ENCODE results near the gene ICAM5. TPM values are rescaled to one million over a fixed set of nuclear protein-coding genes. Genes with fewer than 3 reads are reported as not detected.

Gene ICAM5
- total and polyA plus RNA-seq, 4 donors, result 1.4 to 3.7 (median 2.5) TPM

GRCh38 chr19:10299545-10300458 is 10.1 kb downstream of the ICAM5 start:
- no peak overlapping the region for H3K4me3 ChIP-seq (ENCODE audit: low read depth, low read length)
- H3K27me3 ChIP-seq (ENCODE audit: control insufficient read depth, insufficient read depth, low read length), result peaks cover 42% of the 10 kb centered on the region
- WGBS (ENCODE audit: insufficient coverage), result 60% methylated on average over 10 of the region's 14 CpGs
- no peak for DNase-seq (ENCODE audit: low read depth in 4 of 6, low spot score in 6 of 6)
- no peaks in the 10 kb centered on the region for H3K9me3 ChIP-seq (ENCODE audit: control insufficient read depth, insufficient read depth, low read length)
- peaks cover 16% of the 10 kb centered on the region for H3K4me1 ChIP-seq (ENCODE audit: control insufficient read depth, insufficient read depth, low read length)
- peaks cover 6% of the 10 kb centered on the region for H3K36me3 ChIP-seq (ENCODE audit: control insufficient read depth, insufficient read depth, low read length)
- H3K27ac ChIP-seq (ENCODE audit: low read depth, low read length), result no peak overlapping the region

GRCh38 chr19:10305139-10305806 is 15.5 kb downstream of the ICAM5 start:
- Histone ChIP-seq H3K36me3 (ENCODE audit: control insufficient read depth, insufficient read depth, low read length) (peaks cover 45% of the 10 kb centered on the region), H3K9me3 (ENCODE audit: control insufficient read depth, insufficient read depth, low read length) (no peaks in the 10 kb centered on the region), H3K4me3 (ENCODE audit: low read depth, low read length) (no peak overlapping the region), H3K27ac (ENCODE audit: low read depth, low read length) (no peak overlapping the region), H3K4me1 (ENCODE audit: control insufficient read depth, insufficient read depth, low read length) (no peaks in the 10 kb centered on the region), H3K27me3 (ENCODE audit: control insufficient read depth, insufficient read depth, low read length) (peaks cover 5% of the 10 kb centered on the region)
- WGBS (ENCODE audit: insufficient coverage), result 86% methylated on average over 17 of the region's 17 CpGs
- DNase-seq (ENCODE audit: low read depth in 4 of 6, low spot score in 6 of 6), result no peak

- Histone ChIP-seq H3K36me3 (ENCODE audit: control insufficient read depth, insufficient read depth, low read length) (peaks cover 55% of the 10 kb centered on the region), H3K9me3 (ENCODE audit: control insufficient read depth, insufficient read depth, low read length) (no peaks in the 10 kb centered on the region), H3K27ac (ENCODE audit: low read depth, low read length) (no peak overlapping the region), H3K4me3 (ENCODE audit: low read depth, low read length) (no peak overlapping the region), H3K4me1 (ENCODE audit: control insufficient read depth, insufficient read depth, low read length) (no peaks in the 10 kb centered on the region), H3K27me3 (ENCODE audit: control insufficient read depth, insufficient read depth, low read length) (peaks cover 2% of the 10 kb centered on the region)
- DNase-seq (ENCODE audit: low read depth in 4 of 6, low spot score in 6 of 6), result no peak
- no CpG with 5 or more reads among the region's 5 CpGs for WGBS (ENCODE audit: insufficient coverage)
These were observed 16.6 kb downstream of the ICAM5 start for GRCh38 chr19:10306327-10306726.

GRCh38 chr19:10309423-10309822 is 19.7 kb downstream of the ICAM5 start, which contains the start of gene ZGLP1:
ZGLP1 (minus strand) TSS chr19:10309815.
- no peak within 1 kb of the TSS for H3K27ac ChIP-seq (ENCODE audit: low read depth, low read length)
- H3K4me3 ChIP-seq (ENCODE audit: low read depth, low read length), result no peak within 1 kb of the TSS
- no peaks in the 10 kb centered on the region for H3K27me3 ChIP-seq (ENCODE audit: control insufficient read depth, insufficient read depth, low read length)
- H3K4me1 ChIP-seq (ENCODE audit: control insufficient read depth, insufficient read depth, low read length), result no peaks in the 10 kb centered on the region
- 94% methylated on average over 18 of the region's 24 CpGs for WGBS (ENCODE audit: insufficient coverage)
- H3K9me3 ChIP-seq (ENCODE audit: control insufficient read depth, insufficient read depth, low read length), result no peaks in the 10 kb centered on the region
- H3K36me3 ChIP-seq (ENCODE audit: control insufficient read depth, insufficient read depth, low read length), result peaks cover 54% of the 10 kb centered on the region
- DNase-seq (ENCODE audit: low read depth in 4 of 6, low spot score in 6 of 6), result no peak

- under 1% methylated on average over 51 of the region's 55 CpGs for WGBS (ENCODE audit: insufficient coverage)
- H3K4me1 ChIP-seq (ENCODE audit: control insufficient read depth, insufficient read depth, low read length), result peaks cover 14% of the 10 kb centered on the region
These were observed 25.8 kb downstream of the ICAM5 start, which contains the start of gene FDX2 for GRCh38 chr19:10315335-10316214. FDX2 (minus strand) TSS chr19:10316015; CDS start chr19:10315996, 19 bp downstream.

GRCh38 chr19:10316229-10317044 is 26.7 kb downstream of the ICAM5 start:
- Histone ChIP-seq H3K27me3 (ENCODE audit: control insufficient read depth, insufficient read depth, low read length) (no peaks in the 10 kb centered on the region), H3K36me3 (ENCODE audit: control insufficient read depth, insufficient read depth, low read length) (peaks cover 54% of the 10 kb centered on the region), H3K4me1 (ENCODE audit: control insufficient read depth, insufficient read depth, low read length) (peaks cover 14% of the 10 kb centered on the region), H3K9me3 (ENCODE audit: control insufficient read depth, insufficient read depth, low read length) (no peaks in the 10 kb centered on the region), H3K4me3 (ENCODE audit: low read depth, low read length) (no peak overlapping the region), H3K27ac (ENCODE audit: low read depth, low read length) (no peak overlapping the region)
- DNase-seq (ENCODE audit: low read depth in 4 of 6, low spot score in 6 of 6), result no peak
- WGBS (ENCODE audit: insufficient coverage), result 58% methylated on average over 12 of the region's 19 CpGs

More at GRCh38 chr19:10315335-10316214, 25.8 kb downstream of the ICAM5 start, which contains the start of gene FDX2:
- Histone ChIP-seq H3K9me3 (ENCODE audit: control insufficient read depth, insufficient read depth, low read length) (no peaks in the 10 kb centered on the region), H3K4me3 (ENCODE audit: low read depth, low read length) (peak within 1 kb of the TSS; percentile 79), H3K27me3 (ENCODE audit: control insufficient read depth, insufficient read depth, low read length) (no peaks in the 10 kb centered on the region), H3K36me3 (ENCODE audit: control insufficient read depth, insufficient read depth, low read length) (peaks cover 53% of the 10 kb centered on the region), H3K27ac (ENCODE audit: low read depth, low read length) (no peak within 1 kb of the TSS)
- peak; percentile 59 to 97 (median 84) for DNase-seq (ENCODE audit: low read depth in 4 of 6, low spot score in 6 of 6)

- H3K36me3 ChIP-seq (ENCODE audit: control insufficient read depth, insufficient read depth, low read length), result peaks cover 62% of the 10 kb centered on the region
- WGBS (ENCODE audit: insufficient coverage), result 86% methylated on average over 22 of the region's 29 CpGs
These were observed 27.5 kb downstream of the ICAM5 start for GRCh38 chr19:10317045-10317856.

GRCh38 chr19:10317857-10318462 is 28.2 kb downstream of the ICAM5 start:
- 91% methylated on average over 7 of the region's 15 CpGs for WGBS (ENCODE audit: insufficient coverage)
- H3K4me3 ChIP-seq (ENCODE audit: low read depth, low read length), result no peak overlapping the region
- H3K4me1 ChIP-seq (ENCODE audit: control insufficient read depth, insufficient read depth, low read length), result peaks cover 14% of the 10 kb centered on the region
- no peak overlapping the region for H3K27ac ChIP-seq (ENCODE audit: low read depth, low read length)
- DNase-seq (ENCODE audit: low read depth in 4 of 6, low spot score in 6 of 6), result no peak
- H3K27me3 ChIP-seq (ENCODE audit: control insufficient read depth, insufficient read depth, low read length), result no peaks in the 10 kb centered on the region
- no peaks in the 10 kb centered on the region for H3K9me3 ChIP-seq (ENCODE audit: control insufficient read depth, insufficient read depth, low read length)
- peaks cover 69% of the 10 kb centered on the region for H3K36me3 ChIP-seq (ENCODE audit: control insufficient read depth, insufficient read depth, low read length)

More at GRCh38 chr19:10317045-10317856, 27.5 kb downstream of the ICAM5 start:
- H3K27me3 ChIP-seq (ENCODE audit: control insufficient read depth, insufficient read depth, low read length), result no peaks in the 10 kb centered on the region
- H3K4me3 ChIP-seq (ENCODE audit: low read depth, low read length), result no peak overlapping the region
- no peaks in the 10 kb centered on the region for H3K9me3 ChIP-seq (ENCODE audit: control insufficient read depth, insufficient read depth, low read length)
- no peak for DNase-seq (ENCODE audit: low read depth in 4 of 6, low spot score in 6 of 6)
- H3K4me1 ChIP-seq (ENCODE audit: control insufficient read depth, insufficient read depth, low read length), result peaks cover 14% of the 10 kb centered on the region
- no peak overlapping the region for H3K27ac ChIP-seq (ENCODE audit: low read depth, low read length)

Measured in spinal cord (tissue), 10 donors.